ENCODE data around the gene TMEM165.

Gene TMEM165

DNA sequence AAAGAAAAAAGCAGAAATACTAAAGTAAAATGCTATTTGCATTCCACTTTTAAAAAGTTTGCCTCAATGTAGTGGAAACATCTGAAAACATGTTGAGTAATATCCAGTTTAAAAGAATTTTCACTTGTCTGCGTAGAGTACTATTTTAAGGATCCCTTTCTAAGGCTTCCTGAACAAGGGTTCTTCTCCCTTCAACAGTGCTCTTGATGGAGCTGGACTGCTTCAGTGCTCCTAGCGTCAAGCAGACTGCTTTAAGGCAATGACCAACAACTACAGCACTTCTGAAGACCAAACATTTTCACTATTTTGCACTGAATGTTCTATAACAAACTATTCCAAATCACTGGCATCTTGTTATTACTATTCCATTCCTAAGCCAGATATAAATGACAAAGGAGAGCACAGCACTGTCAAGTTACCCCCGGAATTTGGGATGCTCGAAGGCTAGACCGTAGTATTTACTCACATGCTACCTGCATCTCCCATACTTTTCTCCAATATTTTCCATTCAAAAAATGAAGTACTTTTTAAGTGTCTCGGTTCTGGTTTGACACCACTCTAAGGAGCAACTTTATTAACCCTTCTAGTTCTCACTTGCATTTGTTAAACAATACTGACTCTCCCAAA, 36.1 kb downstream of the TMEM165 start:
- Histone ChIP-seq H3K36me3 (ENCODE audit: control insufficient read depth, insufficient read depth, low read length) (peaks cover 4% of the 10 kb centered on the region), H3K27ac (ENCODE audit: insufficient read depth, low read depth, low read length, poor library complexity, severe bottlenecking) (no peak overlapping the region), H3K9me3 (ENCODE audit: control insufficient read depth, low read length) (no peaks in the 10 kb centered on the region), H3K4me3 (ENCODE audit: insufficient read depth, low read depth, low read length) (no peak overlapping the region), H3K4me1 (ENCODE audit: control insufficient read depth, insufficient read depth, low read length) (no peaks in the 10 kb centered on the region), H3K27me3 (ENCODE audit: control insufficient read depth, insufficient read depth, low read length, poor library complexity, severe bottlenecking) (no peaks in the 10 kb centered on the region)
- 73 to 79% methylated on average over 6 of the region's 6 CpGs for WGBS, 2 experiments

GRCh38 chr4:55435141-55435841, 39.5 kb downstream of the TMEM165 start:
- Histone ChIP-seq H3K4me1 (ENCODE audit: control insufficient read depth, insufficient read depth, low read length) (no peaks in the 10 kb centered on the region), H3K27ac (ENCODE audit: insufficient read depth, low read depth, low read length, poor library complexity, severe bottlenecking) (no peak overlapping the region), H3K27me3 (ENCODE audit: control insufficient read depth, insufficient read depth, low read length, poor library complexity, severe bottlenecking) (no peaks in the 10 kb centered on the region), H3K36me3 (ENCODE audit: control insufficient read depth, insufficient read depth, low read length) (peaks cover 7% of the 10 kb centered on the region), H3K4me3 (ENCODE audit: insufficient read depth, low read depth, low read length) (no peak overlapping the region), H3K9me3 (ENCODE audit: control insufficient read depth, low read length) (no peaks in the 10 kb centered on the region)
- WGBS, 2 experiments = 80% methylated on average over 3 of the region's 3 CpGs

- H3K9me3 ChIP-seq (ENCODE audit: control insufficient read depth, low read length) = no peaks in the 10 kb centered on the region
- H3K36me3 ChIP-seq (ENCODE audit: control insufficient read depth, insufficient read depth, low read length) = peaks cover 17% of the 10 kb centered on the region
- H3K4me3 ChIP-seq (ENCODE audit: insufficient read depth, low read depth, low read length) = no peak overlapping the region
- WGBS, 2 experiments = 95% methylated on average over 5 of the region's 5 CpGs
- H3K27ac ChIP-seq (ENCODE audit: insufficient read depth, low read depth, low read length, poor library complexity, severe bottlenecking) = no peak overlapping the region
- H3K4me1 ChIP-seq (ENCODE audit: control insufficient read depth, insufficient read depth, low read length) = no peaks in the 10 kb centered on the region
- no peaks in the 10 kb centered on the region for H3K27me3 ChIP-seq (ENCODE audit: control insufficient read depth, insufficient read depth, low read length, poor library complexity, severe bottlenecking)
Measured at GRCh38 chr4:55437356-55437796, 41.6 kb downstream of the TMEM165 start.

- Histone ChIP-seq H3K27ac (ENCODE audit: insufficient read depth, low read depth, low read length, poor library complexity, severe bottlenecking) (no peak overlapping the region), H3K4me1 (ENCODE audit: control insufficient read depth, insufficient read depth, low read length) (no peaks in the 10 kb centered on the region), H3K27me3 (ENCODE audit: control insufficient read depth, insufficient read depth, low read length, poor library complexity, severe bottlenecking) (no peaks in the 10 kb centered on the region), H3K36me3 (ENCODE audit: control insufficient read depth, insufficient read depth, low read length) (peaks cover 17% of the 10 kb centered on the region), H3K4me3 (ENCODE audit: insufficient read depth, low read depth, low read length) (no peak overlapping the region), H3K9me3 (ENCODE audit: control insufficient read depth, low read length) (no peaks in the 10 kb centered on the region)
- WGBS, 2 experiments = 91 to 96% methylated on average over 2 to 3 of the region's 3 CpGs
Measured at GRCh38 chr4:55437823-55438222, 42.1 kb downstream of the TMEM165 start.

GRCh38 chr4:55438314-55438713, 42.6 kb downstream of the TMEM165 start:
- no peaks in the 10 kb centered on the region for H3K4me1 ChIP-seq (ENCODE audit: control insufficient read depth, insufficient read depth, low read length)
- WGBS, 2 experiments = 88 to 93% methylated on average over 2 of the region's 2 CpGs
- no peaks in the 10 kb centered on the region for H3K9me3 ChIP-seq (ENCODE audit: control insufficient read depth, low read length)
- peaks cover 17% of the 10 kb centered on the region for H3K36me3 ChIP-seq (ENCODE audit: control insufficient read depth, insufficient read depth, low read length)
- no peaks in the 10 kb centered on the region for H3K27me3 ChIP-seq (ENCODE audit: control insufficient read depth, insufficient read depth, low read length, poor library complexity, severe bottlenecking)
- no peak overlapping the region for H3K27ac ChIP-seq (ENCODE audit: insufficient read depth, low read depth, low read length, poor library complexity, severe bottlenecking)
- H3K4me3 ChIP-seq (ENCODE audit: insufficient read depth, low read depth, low read length) = no peak overlapping the region

DNA sequence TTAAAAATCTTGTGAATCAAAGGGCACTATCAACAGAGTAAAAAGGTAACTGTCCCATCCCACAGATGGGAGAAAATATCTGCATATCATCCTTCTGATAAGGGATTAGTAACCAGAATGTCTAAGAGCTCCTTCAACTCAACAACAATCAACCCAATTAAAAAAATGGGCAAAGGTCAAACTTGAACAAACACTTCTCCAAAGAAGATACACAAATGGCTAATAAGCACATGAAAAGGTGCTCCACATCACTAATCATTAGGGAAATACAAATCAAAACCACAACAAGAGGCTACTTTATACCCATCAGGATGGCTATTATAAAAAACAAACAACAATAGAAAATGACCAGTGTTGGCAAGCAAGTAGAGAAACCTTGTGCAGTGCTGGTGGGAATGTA, 43.3 kb downstream of the TMEM165 start:
- H3K27me3 ChIP-seq (ENCODE audit: control insufficient read depth, insufficient read depth, low read length, poor library complexity, severe bottlenecking) = no peaks in the 10 kb centered on the region
- peaks cover 17% of the 10 kb centered on the region for H3K36me3 ChIP-seq (ENCODE audit: control insufficient read depth, insufficient read depth, low read length)
- H3K4me3 ChIP-seq (ENCODE audit: insufficient read depth, low read depth, low read length) = no peak overlapping the region
- no peaks in the 10 kb centered on the region for H3K9me3 ChIP-seq (ENCODE audit: control insufficient read depth, low read length)
- H3K27ac ChIP-seq (ENCODE audit: insufficient read depth, low read depth, low read length, poor library complexity, severe bottlenecking) = no peak overlapping the region
- H3K4me1 ChIP-seq (ENCODE audit: control insufficient read depth, insufficient read depth, low read length) = no peaks in the 10 kb centered on the region

GRCh38 chr4:55440786-55441185, 45.0 kb downstream of the TMEM165 start:
- peaks cover 14% of the 10 kb centered on the region for H3K36me3 ChIP-seq (ENCODE audit: control insufficient read depth, insufficient read depth, low read length)
- no peak overlapping the region for H3K4me3 ChIP-seq (ENCODE audit: insufficient read depth, low read depth, low read length)
- no peaks in the 10 kb centered on the region for H3K27me3 ChIP-seq (ENCODE audit: control insufficient read depth, insufficient read depth, low read length, poor library complexity, severe bottlenecking)
- 89 to 97% methylated on average over 2 of the region's 2 CpGs for WGBS, 2 experiments
- no peaks in the 10 kb centered on the region for H3K9me3 ChIP-seq (ENCODE audit: control insufficient read depth, low read length)
- no peaks in the 10 kb centered on the region for H3K4me1 ChIP-seq (ENCODE audit: control insufficient read depth, insufficient read depth, low read length)
- H3K27ac ChIP-seq (ENCODE audit: insufficient read depth, low read depth, low read length, poor library complexity, severe bottlenecking) = no peak overlapping the region

DNA sequence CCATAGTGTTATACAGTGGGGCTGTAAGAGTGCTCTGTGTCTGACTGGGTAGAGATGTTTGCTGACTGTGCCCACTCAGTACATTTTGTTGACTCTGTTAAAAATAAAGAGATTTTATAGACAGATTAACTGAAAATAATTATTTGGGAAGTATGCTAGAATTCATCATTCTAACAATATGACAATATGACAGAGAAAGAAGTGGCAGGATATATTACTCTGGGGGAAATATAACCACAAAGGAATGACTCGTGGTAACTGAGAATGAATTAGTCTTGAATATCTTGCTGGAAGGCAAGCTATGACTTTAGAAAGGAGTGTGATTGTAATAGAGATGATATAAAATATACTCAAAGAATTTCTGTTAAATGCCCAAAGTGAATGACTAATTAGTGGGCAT, 46.8 kb downstream of the TMEM165 start:
- Histone ChIP-seq H3K4me1 (ENCODE audit: control insufficient read depth, insufficient read depth, low read length) (no peaks in the 10 kb centered on the region), H3K27me3 (ENCODE audit: control insufficient read depth, insufficient read depth, low read length, poor library complexity, severe bottlenecking) (no peaks in the 10 kb centered on the region), H3K27ac (ENCODE audit: insufficient read depth, low read depth, low read length, poor library complexity, severe bottlenecking) (no peak overlapping the region), H3K9me3 (ENCODE audit: control insufficient read depth, low read length) (no peaks in the 10 kb centered on the region), H3K4me3 (ENCODE audit: insufficient read depth, low read depth, low read length) (no peak overlapping the region), H3K36me3 (ENCODE audit: control insufficient read depth, insufficient read depth, low read length) (peaks cover 14% of the 10 kb centered on the region)
- 86 to 96% methylated on average over 1 of the region's 1 CpG for WGBS, 2 experiments

- H3K4me1 ChIP-seq (ENCODE audit: control insufficient read depth, insufficient read depth, low read length) = no peaks in the 10 kb centered on the region
- no peak overlapping the region for H3K27ac ChIP-seq (ENCODE audit: insufficient read depth, low read depth, low read length, poor library complexity, severe bottlenecking)
- WGBS, 2 experiments = 71 to 80% methylated on average over 1 of the region's 2 CpGs
- H3K4me3 ChIP-seq (ENCODE audit: insufficient read depth, low read depth, low read length) = no peak overlapping the region
- H3K9me3 ChIP-seq (ENCODE audit: control insufficient read depth, low read length) = no peaks in the 10 kb centered on the region
- H3K27me3 ChIP-seq (ENCODE audit: control insufficient read depth, insufficient read depth, low read length, poor library complexity, severe bottlenecking) = no peaks in the 10 kb centered on the region
- H3K36me3 ChIP-seq (ENCODE audit: control insufficient read depth, insufficient read depth, low read length) = peaks cover 10% of the 10 kb centered on the region
Measured at GRCh38 chr4:55444827-55445226, 49.1 kb downstream of the TMEM165 start.

DNA sequence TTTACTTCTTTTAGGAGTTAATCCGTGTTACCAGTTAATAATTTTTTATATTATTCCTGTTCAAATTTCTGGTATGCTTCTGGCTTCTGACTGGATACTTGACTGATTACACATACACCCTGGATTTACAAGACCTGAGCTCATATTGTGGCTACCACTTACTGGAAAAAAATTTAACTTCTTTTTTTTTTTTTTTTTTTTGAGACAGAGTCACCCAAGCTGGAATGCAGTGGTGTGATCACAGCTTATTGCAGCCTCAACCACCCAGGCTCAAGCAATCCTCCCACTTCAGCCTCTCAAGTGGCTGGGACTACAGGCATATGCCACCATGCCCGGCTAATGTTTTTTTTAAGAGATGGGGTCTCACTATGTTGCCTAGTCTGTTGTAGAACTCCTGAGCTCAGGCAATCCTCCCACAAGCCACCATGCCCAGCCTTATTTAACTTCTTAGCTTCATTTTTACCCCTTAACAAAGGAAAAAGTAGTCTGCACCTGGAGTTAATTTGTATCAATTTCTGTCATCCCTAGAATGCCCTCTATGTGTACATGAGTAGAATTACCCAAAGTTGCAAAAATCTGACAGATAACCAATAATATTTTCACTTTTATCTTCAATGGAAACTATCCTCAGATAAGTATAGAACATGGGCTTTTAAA, 50.3 kb downstream of the TMEM165 start:
- H3K27me3 ChIP-seq (ENCODE audit: control insufficient read depth, insufficient read depth, low read length, poor library complexity, severe bottlenecking) = no peaks in the 10 kb centered on the region
- no peaks in the 10 kb centered on the region for H3K9me3 ChIP-seq (ENCODE audit: control insufficient read depth, low read length)
- peaks cover 6% of the 10 kb centered on the region for H3K36me3 ChIP-seq (ENCODE audit: control insufficient read depth, insufficient read depth, low read length)
- no peak overlapping the region for H3K27ac ChIP-seq (ENCODE audit: insufficient read depth, low read depth, low read length, poor library complexity, severe bottlenecking)
- WGBS, 2 experiments = 94 to 100% methylated on average over 1 to 2 of the region's 2 CpGs
- no peak overlapping the region for H3K4me3 ChIP-seq (ENCODE audit: insufficient read depth, low read depth, low read length)
- no peaks in the 10 kb centered on the region for H3K4me1 ChIP-seq (ENCODE audit: control insufficient read depth, insufficient read depth, low read length)
